GM12878 (cell line): ENCODE data around the gene TRIM7. TPM values are rescaled to one million over a fixed set of nuclear protein-coding genes. Genes with fewer than 3 reads are reported as not detected.

Source experiments
- ATAC-seq: fragments of 200-7000 bp; cut with Tn5 transposase; 3 replicates; pipeline ENCODE4 v1.9.1; 2020; ENCODE audit warnings: mild to moderate bottlenecking, moderate library complexity
- BruUV-seq: library from RNA; stranded (reverse); fragments of 400-500 nt; replicated peaks from 2 replicates; lab custom pipeline; 2021; lab: Mats Ljungman, UMichigan
- CTCF ChIA-PET: fragments of 300-600 bp; sonication (Branson Sonifier 250); formaldehyde crosslinking; extraction: SDS; loops from one replicate; lab custom pipeline; 2021; ENCODE audit warnings: inconsistent platforms; lab: Yijun Ruan, JAX
- POLR2A ChIA-PET: fragments of 350-600 bp; formaldehyde crosslinking; extraction: SDS; loops from one replicate; lab custom pipeline; 2021; ENCODE audit warnings: inconsistent platforms; lab: Charles Lee
- RAD21 ChIA-PET: fragments of 300-600 bp; sonication (Branson Sonifier 250); formaldehyde crosslinking; loops from one replicate; lab custom pipeline; 2023; ENCODE audit warnings: antibody characterized with exemption; ENCODE audit not compliant: unreplicated experiment; lab: Charles Lee
- SMC1A ChIA-PET: fragments of 300-600 bp; sonication (Branson Sonifier 250); formaldehyde crosslinking; loops from one replicate; lab custom pipeline; 2023; ENCODE audit not compliant: unreplicated experiment, uncharacterized antibody; lab: Charles Lee
- DNase-seq: peaks from one replicate; pipeline ENCODE4 v3.0.0-alpha.2; 2011; ENCODE audit warnings: low read depth, low spot score
- FAIRE-seq: peaks from 3 replicates; lab custom pipeline; 2011; peaks lifted over from hg19 to GRCh38; lab: Jason Lieb, UNC
- H2AFZ ChIP-seq: 2 replicates; pipeline ENCODE4 v1.6.0; 2011; ENCODE audit warnings: low read depth, low read length, control low read depth; ENCODE audit not compliant: control insufficient read depth
- H3K27ac ChIP-seq: 2 replicates; pipeline ENCODE4 v1.5.1; 2011; ENCODE audit warnings: control low read depth; ENCODE audit not compliant: control insufficient read depth, insufficient read depth
- H3K27me3 ChIP-seq, 2 experiments: replicated peaks in 1 of 2; 2 replicates each; pipeline versions ENCODE4 v1.6.0 to v1.6.1; 2011; ENCODE audit warnings: low read length in 1 of 2; ENCODE audit not compliant: control insufficient read depth in 2 of 2, insufficient read depth in 2 of 2
- H3K36me3 ChIP-seq, 2 experiments: 2 replicates each; pipeline ENCODE4 v1.5.1; 2011; ENCODE audit warnings: low read length in 1 of 2; ENCODE audit not compliant: control insufficient read depth in 2 of 2, insufficient read depth in 2 of 2
- H3K4me1 ChIP-seq: 2 replicates; pipeline ENCODE4 v1.6.1; 2011; ENCODE audit warnings: mild to moderate bottlenecking, low read length, moderate library complexity, mixed read lengths; ENCODE audit not compliant: control insufficient read depth, insufficient read depth
- H3K4me2 ChIP-seq: 2 replicates; pipeline ENCODE4 v1.6.0; 2011; ENCODE audit warnings: control low read depth; ENCODE audit not compliant: control insufficient read depth, insufficient read depth
- H3K4me3 ChIP-seq: fragments of 200-600 bp; sonication (generic); 2 replicates; pipeline ENCODE4 v1.5.1; 2016
- H3K79me2 ChIP-seq: 2 replicates; pipeline ENCODE4 v1.6.0; 2011; ENCODE audit warnings: low read length; ENCODE audit not compliant: control insufficient read depth, insufficient read depth
- H3K9ac ChIP-seq: 2 replicates; pipeline ENCODE4 v1.8.0; 2011; ENCODE audit warnings: low read length, control low read depth, mixed read lengths; ENCODE audit not compliant: control insufficient read depth, insufficient read depth
- H3K9me3 ChIP-seq: replicated peaks from 3 replicates; pipeline ENCODE4 v1.5.1; 2011; ENCODE audit warnings: mild to moderate bottlenecking, low read length; ENCODE audit not compliant: control insufficient read depth, insufficient read depth
- H4K20me1 ChIP-seq: 2 replicates; pipeline ENCODE4 v1.6.0; 2011; ENCODE audit not compliant: control insufficient read depth, insufficient read depth
- NFYA ChIP-seq: IDR thresholded peaks from 2 replicates; pipeline ENCODE4 v1.6.1; 2011; ENCODE audit warnings: low read depth, mild to moderate bottlenecking, low read length, improper control_type of control experiment, borderline replicate concordance
- SMAD1 ChIP-seq: fragments of 450-650 bp; IDR thresholded peaks from 2 replicates; pipeline ENCODE4 v1.6.1; 2018; ENCODE audit warnings: mild to moderate bottlenecking, low read depth; ENCODE audit not compliant: partially characterized antibody
- SP1 ChIP-seq: IDR thresholded peaks from one replicate; pipeline ENCODE4 v1.6.1; 2011; ENCODE audit warnings: low read depth, low read length
- WGBS: methylation state at CpG from one replicate; pipeline ENCODE4 v1.1.6; 2016; ENCODE audit warnings: low lambda C conversion rate; ENCODE audit not compliant: insufficient replicate concordance, insufficient coverage; ENCODE audit errors: missing lambda C conversion rate; 5-methylcytosine and 5-hydroxymethylcytosine counted together
- in situ Hi-C: fragments of 300-500 bp; cut with MboI; formaldehyde crosslinking; loops from 9 replicates; pipeline ENCODE4 v1.14.3; 2018; ENCODE audit warnings: mixed read lengths
- intact Hi-C: fragments of 100-400 bp; cut with micrococcal nuclease; formaldehyde crosslinking; loops from one replicate; pipeline ENCODE4 v1.14.2; 2022; ENCODE audit not compliant: unreplicated experiment
- polyA plus RNA-seq, 11 experiments: library from polyadenylated mRNA; depleted of rRNA in 4 of 11; unstranded in 6 of 11; stranded (reverse) in 5 of 11; fragments of >200 nt; fragmentation: Nextera tagmentation in 4 of 11; fragmentation: Illumina TruSeq in 1 of 11; extraction: Ambion mirVana in 4 of 11; extraction: Trizol in 1 of 11; gene quantifications; 1 replicate in 1 of 11; 2 replicates in 10 of 11; pipeline versions ENCODE4 v1.2.1 to v1.2.3, GENCODE V29; 2011 to 2016; ENCODE audit warnings: inconsistent platforms in 2 of 11, missing spikeins in 2 of 11, low read depth in 1 of 11
- total RNA-seq, 4 experiments: library from RNA; depleted of rRNA in 3 of 4; stranded (reverse); fragments of >200 nt in 3 of 4; fragmentation: Illumina TruSeq in 1 of 4; extraction: Trizol in 1 of 4; gene quantifications; 2 replicates each; pipeline versions ENCODE4 v1.2.1 to v1.2.3, GENCODE V29; 2013 to 2021
- TF ChIP-seq, protein P1 (sequence below): fragments of 450-650 bp; IDR thresholded peaks from 2 replicates; pipeline ENCODE4 v1.6.1; 2016; ENCODE audit warnings: mild to moderate bottlenecking
- TF ChIP-seq, protein P2 (sequence below): IDR thresholded peaks from 2 replicates; pipeline ENCODE4 v1.6.1; 2012; ENCODE audit warnings: low read depth, low read length, improper control_type of control experiment

The TRIM7 gene
- total and polyA plus RNA-seq, 10 of the 15 experiments (the other 5 are each of a cell fraction or from before 2014, with no cell fraction given) = 0.02 to 1.6 (median 0.41) TPM

DNA sequence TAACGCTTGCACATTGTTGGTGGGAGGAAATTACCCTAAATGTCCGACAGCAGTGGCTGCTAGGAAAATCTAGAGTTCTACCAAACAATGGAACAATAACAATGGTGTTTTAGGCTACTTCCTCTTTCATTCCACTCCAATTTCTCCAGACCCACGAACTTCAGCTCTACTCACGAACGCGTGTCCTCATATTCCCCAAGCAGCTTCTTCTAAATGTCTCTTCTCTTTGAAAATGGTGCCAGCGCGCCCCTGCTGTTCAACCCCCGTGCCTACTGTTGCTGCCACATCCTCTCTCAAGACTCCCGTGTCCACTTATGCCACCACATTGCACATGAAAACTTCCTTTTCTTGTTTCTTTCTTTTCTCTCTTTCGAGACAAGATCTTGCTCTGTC, 32.0 kb downstream of the TRIM7 start (continued):
- TF ChIP-seq SP1 (no peak), NFYA (no peak), SMAD1 (no peak)

DNA sequence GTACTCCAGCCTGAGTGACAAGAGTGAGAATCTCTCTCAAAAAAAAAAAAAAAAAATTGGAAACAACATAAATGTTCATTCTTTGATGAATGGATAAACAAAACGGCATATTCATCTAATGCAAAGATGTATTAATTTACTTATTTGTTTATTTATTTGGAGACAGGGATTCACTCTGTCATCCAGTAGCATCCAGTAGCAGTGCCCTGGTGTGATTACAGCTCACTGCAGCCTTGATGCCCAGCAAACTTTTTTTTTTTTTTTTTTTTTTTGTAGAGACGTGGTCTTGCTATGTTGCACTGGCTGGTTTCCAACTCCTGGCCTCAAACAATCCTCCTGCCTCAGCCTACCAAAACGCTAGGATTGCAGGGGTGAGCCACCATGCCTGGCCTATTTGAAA, 33.2 kb downstream of the TRIM7 start:
- no TSS peak for BruUV-seq
- H4K20me1 ChIP-seq = no peaks in the 10 kb centered on the region
- TF ChIP-seq, protein P1, sequence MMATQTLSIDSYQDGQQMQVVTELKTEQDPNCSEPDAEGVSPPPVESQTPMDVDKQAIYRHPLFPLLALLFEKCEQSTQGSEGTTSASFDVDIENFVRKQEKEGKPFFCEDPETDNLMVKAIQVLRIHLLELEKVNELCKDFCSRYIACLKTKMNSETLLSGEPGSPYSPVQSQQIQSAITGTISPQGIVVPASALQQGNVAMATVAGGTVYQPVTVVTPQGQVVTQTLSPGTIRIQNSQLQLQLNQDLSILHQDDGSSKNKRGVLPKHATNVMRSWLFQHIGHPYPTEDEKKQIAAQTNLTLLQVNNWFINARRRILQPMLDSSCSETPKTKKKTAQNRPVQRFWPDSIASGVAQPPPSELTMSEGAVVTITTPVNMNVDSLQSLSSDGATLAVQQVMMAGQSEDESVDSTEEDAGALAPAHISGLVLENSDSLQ = 0 out of 2 replicates have a peak, but pooled peaks have one; percentile 9
- TF ChIP-seq, protein P2, sequence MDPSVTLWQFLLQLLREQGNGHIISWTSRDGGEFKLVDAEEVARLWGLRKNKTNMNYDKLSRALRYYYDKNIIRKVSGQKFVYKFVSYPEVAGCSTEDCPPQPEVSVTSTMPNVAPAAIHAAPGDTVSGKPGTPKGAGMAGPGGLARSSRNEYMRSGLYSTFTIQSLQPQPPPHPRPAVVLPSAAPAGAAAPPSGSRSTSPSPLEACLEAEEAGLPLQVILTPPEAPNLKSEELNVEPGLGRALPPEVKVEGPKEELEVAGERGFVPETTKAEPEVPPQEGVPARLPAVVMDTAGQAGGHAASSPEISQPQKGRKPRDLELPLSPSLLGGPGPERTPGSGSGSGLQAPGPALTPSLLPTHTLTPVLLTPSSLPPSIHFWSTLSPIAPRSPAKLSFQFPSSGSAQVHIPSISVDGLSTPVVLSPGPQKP = no peak
- TF ChIP-seq, all 136 proteins: peak for 1
- Histone ChIP-seq H3K27me3 (no peaks in the 10 kb centered on the region), H3K4me3 (no peak overlapping the region), H3K27ac (no peak overlapping the region), H3K79me2 (no peaks in the 10 kb centered on the region), H2AFZ (no peak overlapping the region), H3K4me2 (no peak overlapping the region), H3K4me1 (peaks cover 33% of the 10 kb centered on the region), H3K9ac (no peak overlapping the region), H3K36me3 (no peaks in the 10 kb centered on the region), H3K9me3 (no peaks in the 10 kb centered on the region)
- ChIA-PET SMC1A (interaction anchor here (0.6 to 2.9 kb wide), 10 partner anchors 10 to 309 kb away, joined by 3 to 10 read pairs (median 4); no protein-coding TSS in a partner anchor), CTCF (interaction anchor here (0.8 to 4.5 kb wide), 7 partner anchors 11 to 90 kb away, joined by 4 to 31 read pairs (median 5); no protein-coding TSS in a partner anchor), POLR2A (interaction anchor here (0.7 to 2.7 kb wide), 2 partner anchors 18 to 21 kb away, joined by 4 to 20 read pairs; no protein-coding TSS in a partner anchor), RAD21 (interaction anchor here (2.4 to 2.5 kb wide), 2 partner anchors 17 to 128 kb away, joined by 7 to 8 read pairs; no protein-coding TSS in a partner anchor)
- 64% methylated on average over 3 of the region's 3 CpGs for WGBS
- DNase-seq (no peak), FAIRE-seq (no peak), ATAC-seq (no peak)
- in situ Hi-C loops (no loop called here), intact Hi-C loops (loop anchor here (5.0 kb wide), 1 partner anchor 364 kb away; no protein-coding TSS in a partner anchor)
